Smooth muscle cell (in vitro differentiated cells): ENCODE data around the gene IRF1. TPM values are rescaled to one million over a fixed set of nuclear protein-coding genes. Genes with fewer than 3 reads are reported as not detected.

Experiments
- DNase-seq: peaks from one replicate; lab custom pipeline; 2025; ENCODE audit not compliant: unreplicated experiment; lab: John Stamatoyannopoulos, UW
- H2AFZ ChIP-seq: fragments of 200-600 bp; sonication (generic); 2 replicates; pipeline ENCODE4 v1.6.0; 2016; ENCODE audit warnings: antibody characterized with exemption, low read depth, mild to moderate bottlenecking
- H3F3A ChIP-seq: fragments of 200-600 bp; sonication (generic); 2 replicates; pipeline ENCODE4 v1.6.0; 2017; ENCODE audit warnings: antibody characterized with exemption, low read depth
- H3K27ac ChIP-seq: fragments of 200-600 bp; sonication (generic); 2 replicates; pipeline ENCODE4 v1.5.1; 2016; ENCODE audit warnings: low read depth, mild to moderate bottlenecking
- H3K27me3 ChIP-seq: fragments of 200-600 bp; sonication (generic); 2 replicates; pipeline ENCODE4 v1.6.1; 2016; ENCODE audit warnings: low read depth, mild to moderate bottlenecking
- H3K36me3 ChIP-seq: fragments of 200-600 bp; sonication (generic); 2 replicates; pipeline ENCODE4 v1.5.1; 2016; ENCODE audit warnings: low read depth
- H3K4me1 ChIP-seq: fragments of 200-600 bp; sonication (generic); 2 replicates; pipeline ENCODE4 v1.5.1; 2016; ENCODE audit warnings: low read depth
- H3K4me2 ChIP-seq: fragments of 200-600 bp; sonication (generic); 2 replicates; pipeline ENCODE4 v1.6.0; 2016; ENCODE audit warnings: mild to moderate bottlenecking
- H3K4me3 ChIP-seq: fragments of 200-600 bp; sonication (generic); 2 replicates; pipeline ENCODE4 v1.5.1; 2016; ENCODE audit warnings: mild to moderate bottlenecking
- H3K79me2 ChIP-seq: fragments of 200-600 bp; sonication (generic); 2 replicates; pipeline ENCODE4 v1.6.0; 2016; ENCODE audit warnings: low read depth, mild to moderate bottlenecking
- H3K9ac ChIP-seq: fragments of 200-600 bp; sonication (generic); 2 replicates; pipeline ENCODE4 v1.6.0; 2016; ENCODE audit warnings: low read depth
- H3K9me3 ChIP-seq: fragments of 200-600 bp; sonication (generic); replicated peaks from 2 replicates; pipeline ENCODE4 v1.5.1; 2016; ENCODE audit warnings: low read depth
- H4K20me1 ChIP-seq: fragments of 200-600 bp; sonication (generic); 2 replicates; pipeline ENCODE4 v1.6.0; 2016; ENCODE audit warnings: low read depth
- WGBS: methylation state at CpG from one replicate; pipeline ENCODE4 v1.1.7; 2016; ENCODE audit warnings: low lambda C conversion rate; 5-methylcytosine and 5-hydroxymethylcytosine counted together
- polyA plus RNA-seq: library from polyadenylated mRNA; unstranded; fragments of >200 nt; fragmentation: Nextera tagmentation; extraction: Ambion mirVana; gene quantifications from 2 replicates; pipeline ENCODE4 v1.2.1, GENCODE V29; 2016
- total RNA-seq: library from RNA; depleted of rRNA; stranded (reverse); fragments of >200 nt; gene quantifications from 2 replicates; pipeline ENCODE4 v1.2.3, GENCODE V29; 2014
- TF ChIP-seq, protein P1 (sequence below): fragments of 200-600 bp; sonication (generic); IDR thresholded peaks from 2 replicates; pipeline ENCODE4 v1.5.1; 2017; ENCODE audit warnings: borderline replicate concordance, mild to moderate bottlenecking, antibody characterized with exemption; ENCODE audit not compliant: insufficient read depth, poor library complexity, severe bottlenecking

Gene IRF1
- total and polyA plus RNA-seq, 2 experiments from 2014 or later, result 15.7 to 19.1 TPM

DNA sequence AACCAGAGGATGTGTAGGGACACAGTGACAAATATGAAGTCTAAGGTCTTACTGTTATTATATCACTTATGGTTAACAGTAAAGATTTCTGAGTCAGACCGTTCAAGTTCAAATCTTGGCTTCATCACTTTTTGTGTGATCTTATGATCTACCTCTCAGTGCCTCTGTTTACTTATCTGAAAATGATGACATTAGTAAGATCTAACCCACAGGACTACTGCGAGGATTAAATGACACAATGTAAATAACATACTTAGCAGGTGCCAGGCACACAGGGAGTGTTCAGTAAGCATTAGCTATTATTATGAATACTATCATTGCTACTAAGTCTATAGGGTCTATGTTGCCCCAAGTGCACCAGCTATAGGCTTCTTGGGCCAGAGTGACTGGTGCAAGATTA is 2.0 kb downstream of the IRF1 start:
- Histone ChIP-seq H4K20me1 (peaks cover 34% of the 10 kb centered on the region), H2AFZ (no peak overlapping the region), H3K27ac (no peak overlapping the region), H3F3A (no peaks in the 10 kb centered on the region), H3K4me3 (no peak overlapping the region), H3K27me3 (no peaks in the 10 kb centered on the region), H3K4me1 (peaks cover 5% of the 10 kb centered on the region), H3K79me2 (peaks cover 7% of the 10 kb centered on the region), H3K9ac (no peak overlapping the region), H3K9me3 (no peaks in the 10 kb centered on the region), H3K4me2 (no peak overlapping the region), H3K36me3 (no peaks in the 10 kb centered on the region)
- no peak for DNase-seq
- 89% methylated on average over 2 of the region's 2 CpGs for WGBS
- TF ChIP-seq, protein P1, sequence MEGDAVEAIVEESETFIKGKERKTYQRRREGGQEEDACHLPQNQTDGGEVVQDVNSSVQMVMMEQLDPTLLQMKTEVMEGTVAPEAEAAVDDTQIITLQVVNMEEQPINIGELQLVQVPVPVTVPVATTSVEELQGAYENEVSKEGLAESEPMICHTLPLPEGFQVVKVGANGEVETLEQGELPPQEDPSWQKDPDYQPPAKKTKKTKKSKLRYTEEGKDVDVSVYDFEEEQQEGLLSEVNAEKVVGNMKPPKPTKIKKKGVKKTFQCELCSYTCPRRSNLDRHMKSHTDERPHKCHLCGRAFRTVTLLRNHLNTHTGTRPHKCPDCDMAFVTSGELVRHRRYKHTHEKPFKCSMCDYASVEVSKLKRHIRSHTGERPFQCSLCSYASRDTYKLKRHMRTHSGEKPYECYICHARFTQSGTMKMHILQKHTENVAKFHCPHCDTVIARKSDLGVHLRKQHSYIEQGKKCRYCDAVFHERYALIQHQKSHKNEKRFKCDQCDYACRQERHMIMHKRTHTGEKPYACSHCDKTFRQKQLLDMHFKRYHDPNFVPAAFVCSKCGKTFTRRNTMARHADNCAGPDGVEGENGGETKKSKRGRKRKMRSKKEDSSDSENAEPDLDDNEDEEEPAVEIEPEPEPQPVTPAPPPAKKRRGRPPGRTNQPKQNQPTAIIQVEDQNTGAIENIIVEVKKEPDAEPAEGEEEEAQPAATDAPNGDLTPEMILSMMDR, result no peak

GRCh38 chr5:132487841-132488555 is 2.6 kb downstream of the IRF1 start:
- no peaks in the 10 kb centered on the region for H3K27me3 ChIP-seq
- H3K9me3 ChIP-seq, result no peaks in the 10 kb centered on the region
- H4K20me1 ChIP-seq, result peaks cover 34% of the 10 kb centered on the region
- no peak overlapping the region for H3K9ac ChIP-seq
- H3K36me3 ChIP-seq, result no peaks in the 10 kb centered on the region
- no peak overlapping the region for H3K4me3 ChIP-seq
- no peaks in the 10 kb centered on the region for H3F3A ChIP-seq
- DNase-seq, result no peak
- TF ChIP-seq, protein P1, result no peak
- H3K4me1 ChIP-seq, result peaks cover 5% of the 10 kb centered on the region
- WGBS, result 100% methylated on average over 3 of the region's 3 CpGs
- H3K27ac ChIP-seq, result no peak overlapping the region
- no peak overlapping the region for H2AFZ ChIP-seq
- peaks cover 7% of the 10 kb centered on the region for H3K79me2 ChIP-seq
- no peak overlapping the region for H3K4me2 ChIP-seq

DNA sequence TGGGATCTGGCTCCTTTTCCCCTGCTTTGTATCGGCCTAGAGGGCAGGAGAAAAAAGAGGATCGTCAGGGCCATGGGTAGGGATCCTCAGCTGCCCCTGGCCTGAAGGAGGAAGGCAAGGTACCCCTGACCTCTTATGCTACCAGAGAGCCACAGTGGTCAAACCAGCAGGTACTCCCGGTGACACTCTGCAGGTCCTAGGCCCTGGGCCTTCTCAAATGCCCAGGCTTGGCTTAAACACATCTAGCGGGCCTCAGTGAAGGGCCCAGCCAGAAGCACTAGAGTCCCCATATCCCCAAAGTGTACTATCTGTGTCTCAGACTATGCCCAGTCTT is 3.5 kb downstream of the IRF1 start:
- H3K4me1 ChIP-seq, result peaks cover 5% of the 10 kb centered on the region
- no peak overlapping the region for H3K4me2 ChIP-seq
- H3K27ac ChIP-seq, result no peak overlapping the region
- peaks cover 7% of the 10 kb centered on the region for H3K79me2 ChIP-seq
- no peaks in the 10 kb centered on the region for H3K36me3 ChIP-seq
- no peaks in the 10 kb centered on the region for H3K27me3 ChIP-seq
- H3K9ac ChIP-seq, result no peak overlapping the region
- no peak overlapping the region for H3K4me3 ChIP-seq
- no peaks in the 10 kb centered on the region for H3F3A ChIP-seq
- no peaks in the 10 kb centered on the region for H3K9me3 ChIP-seq
- no peak overlapping the region for H2AFZ ChIP-seq
- H4K20me1 ChIP-seq, result peaks cover 34% of the 10 kb centered on the region
- TF ChIP-seq, protein P1, result no peak
- DNase-seq, result no peak
- 88% methylated on average over 4 of the region's 4 CpGs for WGBS
